Measurements from ENCODE around the gene ZNF576. TPM values are rescaled to one million over a fixed set of nuclear protein-coding genes. Genes with fewer than 3 reads are reported as not detected.
"Not testable (repeated sequence)": the region's sequence is repeated elsewhere in the genome, so short reads cannot be mapped to it uniquely, and the experiment has no call there.

ZNF576 gene
- polyA plus RNA-seq, 3 donors: 9.6 to 11.3 (median 10.1) TPM

DNA sequence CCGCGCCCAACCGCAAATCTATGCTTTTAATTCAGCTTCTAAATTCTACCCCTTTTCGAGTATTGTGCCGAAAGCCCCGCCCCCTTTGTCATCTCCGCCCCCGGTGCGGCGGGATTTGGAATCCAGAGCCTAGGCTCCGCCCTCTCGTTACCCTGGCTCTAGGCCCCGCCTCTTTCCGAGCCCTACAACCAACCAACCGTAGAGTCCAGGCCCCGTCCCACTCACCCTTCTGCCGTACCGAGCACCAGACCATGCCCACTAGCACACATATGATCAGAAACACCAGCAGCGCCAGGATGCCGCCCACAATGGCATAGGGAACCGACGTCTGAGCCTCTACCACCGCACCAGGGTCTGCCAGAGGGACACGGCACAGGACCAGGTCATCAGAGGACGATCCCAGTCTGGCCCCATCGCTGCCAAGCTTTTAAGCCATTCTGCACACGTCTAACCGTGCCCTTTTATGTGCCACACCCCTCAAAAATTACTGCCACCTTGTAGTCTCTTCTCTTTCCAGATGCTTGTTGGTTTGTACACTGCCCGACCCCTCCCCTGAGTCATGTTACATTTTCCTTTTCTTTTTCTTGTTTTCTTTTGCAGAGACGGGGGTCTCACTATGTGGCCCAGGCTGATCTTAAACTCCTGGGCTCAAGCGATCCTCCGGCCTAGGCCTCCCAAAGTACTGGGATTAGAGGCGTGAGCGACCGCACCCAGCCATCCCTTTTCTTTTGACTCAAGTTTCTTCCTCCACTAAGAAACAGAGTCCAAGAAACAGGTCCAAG is 27.7 kb downstream of the ZNF576 start:
- DNase-seq (ENCODE audit: low read depth in 3 of 3, low spot score in 2 of 3): no peak

DNA sequence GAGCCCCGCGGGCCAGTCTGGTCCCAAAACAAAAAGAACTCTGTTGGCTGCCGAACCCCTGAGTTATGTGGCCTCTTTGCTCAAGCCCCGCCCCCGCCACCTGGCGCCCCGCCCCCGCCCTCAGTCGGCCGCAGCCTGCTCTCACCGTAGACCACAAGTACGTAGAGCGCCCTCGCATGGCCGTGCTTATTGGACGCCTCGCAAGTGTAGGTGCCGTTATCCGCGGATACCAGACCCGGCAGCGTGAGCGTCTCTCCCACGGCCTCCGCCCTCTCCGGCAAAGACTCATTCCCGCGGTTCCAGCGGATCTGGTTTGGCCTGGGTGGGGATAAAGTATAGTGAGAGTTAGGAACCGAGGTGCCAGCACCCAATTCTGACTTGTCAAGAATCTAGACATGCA is 28.5 kb downstream of the ZNF576 start:
- no peak for DNase-seq (ENCODE audit: low read depth in 3 of 3, low spot score in 2 of 3)

DNA sequence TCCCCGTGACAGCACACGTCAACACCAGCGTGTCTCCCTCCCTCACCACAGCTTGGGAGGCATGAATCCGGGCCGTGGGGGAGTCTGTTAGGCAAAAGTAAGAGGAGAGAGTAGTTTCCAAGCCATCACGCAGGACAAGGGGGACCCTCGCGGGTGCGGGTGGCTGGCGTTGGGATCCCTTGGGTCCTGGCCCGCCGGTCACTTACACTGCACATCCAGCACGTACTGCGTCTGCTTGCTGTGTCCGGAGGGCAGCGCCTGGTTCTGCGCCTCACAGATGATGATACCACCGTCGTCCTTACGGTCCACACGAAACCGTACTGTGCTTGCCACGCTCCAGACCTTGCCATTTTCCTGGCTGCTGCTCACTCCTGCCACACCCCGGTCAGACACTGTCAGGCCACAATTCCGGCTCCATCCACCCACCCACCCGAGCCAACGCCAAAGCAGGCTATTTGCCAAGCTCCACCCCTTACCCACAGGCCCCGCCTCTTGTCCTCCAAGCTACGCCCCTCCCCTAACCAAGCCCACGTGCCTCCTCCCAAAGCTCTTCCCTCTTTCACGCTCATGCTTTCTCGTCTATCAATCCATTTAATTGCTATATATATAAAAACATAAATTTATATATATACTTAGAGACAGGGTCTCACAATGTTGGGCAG is 29.7 kb downstream of the ZNF576 start:
- DNase-seq (ENCODE audit: low read depth in 3 of 3, low spot score in 2 of 3): no peak

DNA sequence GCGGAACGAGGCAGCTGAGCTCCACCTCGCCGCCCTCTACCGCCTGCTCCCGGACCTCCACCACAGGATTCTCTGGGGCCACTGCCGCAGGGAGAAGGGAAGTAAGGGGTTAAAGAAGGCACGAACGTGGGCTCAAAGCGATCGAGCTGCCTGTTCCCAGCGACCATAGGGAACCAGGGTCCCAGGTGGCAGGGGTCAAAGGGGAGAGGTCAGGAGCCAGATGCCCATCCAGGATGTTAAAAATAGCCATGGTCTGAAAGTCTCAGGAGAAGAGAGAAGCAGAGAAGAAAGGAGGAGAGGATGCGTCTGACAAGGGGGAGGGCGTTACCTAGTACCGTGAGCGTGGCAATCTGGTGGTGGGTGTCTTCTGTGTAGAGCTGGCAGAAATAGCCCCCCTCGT is 30.4 kb downstream of the ZNF576 start:
- DNase-seq (ENCODE audit: low read depth in 3 of 3, low spot score in 2 of 3): no peak

DNA sequence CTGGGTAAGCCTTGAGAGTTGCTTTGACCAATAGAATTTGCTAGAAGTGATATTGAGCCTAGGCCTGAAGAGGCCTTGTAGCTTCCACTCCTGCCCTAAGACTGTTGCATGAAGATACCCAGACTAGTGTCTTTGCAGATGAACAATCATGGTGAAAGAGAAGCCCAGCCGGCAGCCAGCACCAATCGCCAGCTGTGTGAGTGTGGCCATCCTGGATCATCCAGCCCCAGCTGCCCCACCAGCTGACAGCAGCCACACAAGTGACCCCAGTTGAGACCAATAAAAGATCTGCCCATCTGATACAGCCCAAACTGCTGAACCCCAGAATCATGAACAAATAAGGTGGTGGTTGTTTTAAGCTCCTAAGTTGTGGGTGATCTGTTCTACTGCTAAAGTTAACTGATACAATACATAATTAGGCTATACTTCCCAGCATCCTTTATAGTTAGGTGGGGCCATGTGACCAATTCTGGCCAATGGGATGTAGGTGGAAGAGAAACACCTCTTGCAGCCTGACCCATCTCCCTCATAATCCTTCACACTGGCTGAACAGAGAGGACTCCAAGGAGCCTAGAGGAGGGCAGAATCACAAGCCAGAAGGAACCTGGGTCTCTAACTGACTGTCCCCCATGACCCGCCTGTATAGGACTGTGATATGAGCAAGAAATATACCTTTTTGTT is 32.4 kb downstream of the ZNF576 start:
- no peak for DNase-seq (ENCODE audit: low read depth in 3 of 3, low spot score in 2 of 3)

DNA sequence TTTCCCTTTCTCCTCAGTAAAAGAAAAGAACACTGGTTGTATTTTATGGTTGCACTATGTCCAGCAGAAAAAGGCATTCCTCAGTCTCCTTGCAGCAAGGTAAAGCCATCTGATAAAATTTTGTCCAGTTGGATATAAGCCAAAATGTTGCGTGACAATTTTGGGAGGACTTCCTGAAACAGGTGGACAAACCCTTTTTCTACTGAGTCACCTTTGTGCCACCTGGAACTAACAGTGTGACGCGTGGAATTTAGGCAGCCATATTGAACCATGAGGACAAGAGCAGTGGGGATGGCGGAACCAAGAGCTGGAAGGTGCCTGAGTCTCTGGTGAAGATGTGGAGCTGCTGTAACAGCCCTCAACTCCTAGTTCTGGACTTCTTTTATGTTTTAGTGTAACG is 35.1 kb downstream of the ZNF576 start:
- no peak for DNase-seq (ENCODE audit: low read depth in 3 of 3, low spot score in 2 of 3)

DNA sequence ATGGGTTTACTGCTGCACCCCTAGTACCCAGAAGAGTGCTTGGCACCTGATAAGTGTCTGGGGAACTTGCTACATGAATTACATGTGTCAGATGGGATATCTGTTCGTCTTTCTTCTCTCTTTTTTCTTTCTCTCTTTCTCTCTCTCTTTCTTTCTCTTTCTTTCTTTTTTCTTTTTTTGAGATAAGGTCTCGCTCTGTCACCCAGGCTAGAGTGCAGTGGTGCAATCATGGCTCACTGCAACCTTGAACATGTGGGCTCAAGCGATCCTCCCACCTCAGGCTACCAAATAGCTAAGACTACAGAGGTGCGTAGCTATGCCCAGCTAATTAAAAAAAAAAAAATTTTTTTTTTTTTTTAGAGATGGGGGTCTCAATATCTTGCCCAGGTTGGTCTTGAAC is 37.1 kb downstream of the ZNF576 start:
- no peak for DNase-seq (ENCODE audit: low read depth in 3 of 3, low spot score in 2 of 3)

DNA sequence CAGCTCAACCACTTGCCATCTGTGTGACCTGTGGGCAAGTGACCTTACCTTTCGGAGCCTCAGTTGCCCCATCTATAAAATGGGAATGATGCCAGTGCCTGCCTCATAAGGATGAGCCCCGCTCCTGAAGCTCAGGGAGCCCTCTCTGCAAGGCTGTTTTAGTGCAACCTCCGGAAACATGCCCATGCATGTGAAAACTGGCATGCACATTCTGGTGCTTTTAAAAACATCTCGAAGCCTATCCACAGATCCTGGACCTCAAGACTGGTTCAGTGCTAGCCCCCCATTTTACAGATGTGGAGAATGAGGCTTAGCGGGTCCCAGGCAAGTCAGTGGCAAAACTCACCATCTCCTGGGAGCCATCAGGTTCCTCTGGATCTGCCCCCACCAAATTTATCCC is 37.7 kb downstream of the ZNF576 start:
- DNase-seq (ENCODE audit: low read depth in 3 of 3, low spot score in 2 of 3): no peak

DNA sequence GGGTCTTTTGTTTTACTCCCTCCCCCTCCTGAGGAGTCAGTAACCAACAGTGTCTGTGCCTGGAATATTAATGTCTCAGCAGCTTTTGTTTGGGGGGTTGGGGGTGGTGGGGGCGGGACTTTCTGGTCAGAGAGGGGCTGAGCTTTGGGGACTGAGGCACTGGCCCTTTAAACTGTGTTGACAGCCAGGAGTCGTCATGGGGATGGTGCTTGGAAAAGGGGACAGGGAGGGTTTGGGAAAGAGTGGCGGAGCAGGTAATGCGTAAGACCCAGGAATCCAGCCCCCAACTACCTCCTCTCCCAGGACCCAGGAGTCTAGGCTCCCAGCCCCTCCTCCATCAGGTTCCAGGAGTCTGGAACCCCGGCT is 38.1 kb downstream of the ZNF576 start:
- DNase-seq (ENCODE audit: low read depth in 3 of 3, low spot score in 2 of 3): no peak

DNA sequence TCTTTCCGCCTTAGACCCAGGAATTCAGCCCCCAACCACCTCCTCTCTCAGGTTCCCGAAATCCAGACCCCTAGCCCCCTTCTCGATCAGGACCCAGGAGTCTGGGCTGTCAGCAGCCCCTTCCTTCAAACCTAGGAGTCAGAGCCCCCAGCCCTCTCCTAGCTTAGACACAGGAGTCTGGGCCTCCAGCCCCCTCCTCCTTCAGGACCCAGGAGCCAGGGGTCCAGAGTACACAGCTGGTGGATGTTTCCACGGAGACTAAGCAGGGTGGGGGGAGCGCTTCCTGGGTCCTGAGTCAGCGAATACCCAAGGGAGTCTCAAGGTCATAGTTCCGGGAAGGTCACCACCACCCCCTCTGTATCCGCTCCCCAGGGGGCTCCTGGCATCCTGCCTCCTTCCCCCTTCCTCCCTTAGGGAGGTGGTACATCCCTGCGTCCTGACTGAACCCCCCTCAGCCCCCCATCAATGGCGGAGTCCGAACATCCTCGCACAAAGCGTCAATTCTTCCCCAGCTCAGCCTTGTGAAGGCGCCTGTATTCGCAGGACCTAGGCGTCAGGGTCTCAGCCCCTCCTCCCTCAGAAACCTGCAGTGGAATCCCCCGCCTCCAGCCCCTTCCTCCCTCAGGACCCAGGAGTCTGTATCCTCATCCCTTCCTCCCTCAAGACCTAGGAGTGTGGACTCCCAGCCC is 38.6 kb downstream of the ZNF576 start:
- no peak for DNase-seq (ENCODE audit: low read depth in 3 of 3, low spot score in 2 of 3)

DNA sequence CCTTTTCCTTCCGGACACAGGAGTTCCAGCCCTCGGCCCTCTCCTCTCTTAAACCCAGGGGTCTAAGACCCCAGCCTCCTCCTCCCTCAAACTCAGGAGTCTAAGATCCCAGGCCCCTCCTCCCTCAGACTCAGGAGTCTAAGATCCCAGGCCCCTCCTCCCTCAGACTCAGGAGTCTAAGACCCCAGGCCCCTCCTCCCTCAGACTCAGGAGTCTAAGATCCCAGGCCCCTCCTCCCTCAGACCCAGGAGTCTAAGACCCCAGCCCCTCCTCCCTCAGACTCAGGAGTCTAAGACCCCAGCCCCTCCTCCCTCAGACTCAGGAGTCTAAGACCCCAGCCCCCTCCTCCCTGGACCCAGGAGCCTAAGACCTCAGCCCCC is 39.2 kb downstream of the ZNF576 start:
- DNase-seq (ENCODE audit: low read depth in 3 of 3, low spot score in 2 of 3): not testable (repeated sequence)

DNA sequence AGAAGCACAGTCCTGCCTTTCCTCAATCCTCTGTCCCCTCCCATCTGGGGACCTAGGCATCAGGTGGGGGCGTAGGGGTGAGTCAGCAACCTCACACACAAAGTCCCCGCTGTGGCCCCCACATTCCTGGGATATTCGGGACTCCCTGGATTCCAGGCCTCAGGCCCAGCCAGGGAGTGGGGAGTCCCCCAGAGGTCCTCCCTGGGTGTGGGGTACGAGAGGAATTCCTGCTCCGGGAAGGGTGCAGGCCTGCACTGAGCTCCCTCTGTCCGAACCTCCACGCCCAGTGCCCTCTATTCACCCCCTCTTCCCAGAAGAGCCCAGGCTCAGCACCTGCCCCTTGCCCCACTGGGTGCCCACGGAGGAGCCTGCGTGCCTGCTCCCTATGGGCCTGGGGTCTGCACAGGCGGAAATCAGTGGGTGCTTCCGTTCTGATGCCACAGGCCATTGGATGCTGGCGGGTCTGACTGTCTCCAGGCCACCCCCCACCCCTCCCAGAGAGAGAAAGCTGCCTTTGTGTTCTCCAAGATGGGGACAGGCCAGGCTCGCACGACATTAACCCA is 39.8 kb downstream of the ZNF576 start:
- DNase-seq (ENCODE audit: low read depth in 3 of 3, low spot score in 2 of 3): no peak

DNA sequence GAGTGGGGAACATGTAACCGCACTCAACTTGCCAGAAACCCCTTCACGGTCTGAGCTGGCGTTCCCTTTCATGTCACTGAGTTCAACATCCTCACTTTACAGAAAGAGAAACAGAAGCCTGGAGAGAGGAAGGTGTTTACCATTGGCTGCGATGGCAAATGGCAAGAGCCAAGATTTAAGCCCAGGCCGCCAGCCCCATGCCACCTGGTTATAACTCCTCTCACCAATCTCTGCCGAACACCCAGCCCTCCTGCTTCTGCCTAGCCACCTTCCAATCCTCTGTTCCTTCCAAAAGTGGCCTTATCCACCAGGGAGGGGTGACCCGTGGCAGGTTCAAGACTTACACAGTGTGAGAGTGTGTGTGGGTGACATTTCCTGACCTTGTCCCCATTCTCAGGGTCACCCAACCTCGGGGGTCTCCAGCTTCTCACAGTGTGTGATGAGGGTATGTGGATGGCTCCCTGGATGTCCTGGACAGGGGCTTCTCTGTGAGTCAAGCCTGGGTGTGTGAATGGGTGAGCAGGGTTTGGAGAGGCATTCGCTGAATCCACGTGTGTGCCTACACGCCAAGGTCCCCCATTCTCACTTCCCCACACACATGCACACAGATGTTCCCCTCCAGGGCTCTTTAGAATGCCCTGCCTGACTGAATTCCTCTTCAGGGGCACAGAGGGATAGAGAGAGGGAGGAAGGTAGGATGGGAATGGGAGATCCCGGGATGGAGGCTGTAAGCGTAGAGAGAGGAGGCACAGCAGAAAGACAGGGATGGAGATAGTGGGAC is 42.0 kb downstream of the ZNF576 start:
- DNase-seq (ENCODE audit: low read depth in 3 of 3, low spot score in 2 of 3): no peak

DNA sequence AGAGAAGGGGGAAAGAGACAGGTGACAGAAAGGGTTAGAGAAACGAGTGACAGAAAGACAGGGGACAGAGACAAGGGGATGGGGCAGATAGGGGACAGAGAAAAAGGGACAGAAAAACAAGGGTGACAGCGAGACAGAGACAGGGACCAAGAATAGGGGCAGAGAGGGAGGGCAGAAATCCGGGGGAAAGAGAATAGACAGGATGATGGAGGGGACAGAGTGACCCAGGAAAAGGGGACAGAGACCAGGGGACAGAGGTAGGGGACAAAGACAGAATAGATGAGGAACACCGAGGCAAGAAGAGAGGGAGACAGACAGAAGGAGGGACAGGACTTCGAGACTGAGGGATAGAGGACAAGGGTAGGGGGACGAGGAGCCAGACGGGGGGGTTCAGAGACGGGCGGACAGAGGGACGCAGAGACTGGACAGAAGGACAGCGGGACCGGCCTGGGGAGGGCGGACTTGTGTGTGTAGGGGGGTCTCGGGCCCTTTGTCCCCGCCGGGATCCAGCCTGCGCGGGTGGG is 42.7 kb downstream of the ZNF576 start:
- no peak for DNase-seq (ENCODE audit: low read depth in 3 of 3, low spot score in 2 of 3)

DNA sequence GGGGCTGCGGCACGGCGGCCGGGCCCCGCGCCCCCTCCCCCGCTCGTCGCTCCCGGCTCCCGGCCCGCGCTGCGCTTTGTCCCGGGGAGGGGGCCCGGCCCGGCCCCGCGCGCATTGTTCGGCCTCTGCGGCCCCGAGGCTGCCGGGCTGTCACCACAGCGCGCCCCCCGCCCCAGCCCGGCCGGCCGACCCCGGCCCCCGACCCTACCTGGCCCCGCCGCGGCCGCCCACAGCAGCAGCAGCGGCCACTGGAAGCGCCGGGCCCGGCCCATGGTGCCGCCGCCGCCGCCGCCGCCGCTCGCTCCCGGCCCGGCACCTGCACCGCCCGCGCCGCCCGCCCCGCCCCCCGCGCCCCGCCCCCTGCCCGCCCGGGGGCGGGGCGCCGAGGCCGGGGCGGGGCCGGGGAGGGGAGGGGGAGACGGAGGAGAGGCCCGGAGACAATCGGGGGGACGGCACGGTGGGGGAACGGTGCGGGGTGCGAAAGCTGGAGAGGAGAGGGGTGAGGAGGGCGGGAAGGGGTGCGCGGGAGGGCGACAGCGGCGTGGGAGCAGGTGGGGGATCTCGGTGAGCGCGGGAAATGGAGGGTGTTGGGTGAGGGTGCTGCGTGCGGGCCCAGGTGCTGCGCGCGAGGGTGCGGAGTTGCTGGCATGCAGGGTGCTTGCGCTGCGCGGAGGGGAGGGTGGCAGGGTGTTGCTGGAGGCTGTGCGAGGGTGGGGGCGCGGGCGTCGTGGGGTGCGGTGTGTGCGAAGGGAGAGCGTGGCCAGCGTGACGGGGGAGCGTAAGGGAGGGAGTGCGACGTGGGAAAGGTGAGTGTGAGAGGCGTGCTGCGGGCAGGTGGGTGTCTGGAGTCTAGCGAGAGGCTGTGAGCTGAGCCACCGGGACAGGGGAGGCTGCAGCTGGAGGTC is 43.4 kb downstream of the ZNF576 start, which contains the start of gene CADM4:
TSS of gene CADM4 (minus strand) at position 332 of the 905 bp plus-strand sequence. CDS start at position 272, 60 bp downstream.
- DNase-seq (ENCODE audit: low read depth in 3 of 3, low spot score in 2 of 3): no peak

DNA sequence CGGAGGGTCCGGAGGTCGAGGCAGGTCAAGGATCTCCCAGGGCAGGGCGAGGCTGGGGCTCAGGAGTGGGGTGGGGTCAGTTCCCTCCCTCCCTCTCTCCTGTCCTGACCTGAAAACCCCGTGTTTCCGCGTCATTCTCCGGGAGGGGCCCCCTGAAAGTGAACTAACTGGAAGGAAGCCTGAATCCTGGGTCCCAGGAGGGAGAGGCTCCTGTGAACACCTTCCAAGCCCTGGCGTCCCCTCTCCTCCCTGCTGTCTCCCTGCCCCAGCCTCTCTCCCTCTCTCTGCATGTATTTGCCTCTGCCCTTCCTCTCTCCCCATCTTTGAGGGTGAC is 44.0 kb downstream of the ZNF576 start:
- DNase-seq (ENCODE audit: low read depth in 3 of 3, low spot score in 2 of 3): no peak

DNA sequence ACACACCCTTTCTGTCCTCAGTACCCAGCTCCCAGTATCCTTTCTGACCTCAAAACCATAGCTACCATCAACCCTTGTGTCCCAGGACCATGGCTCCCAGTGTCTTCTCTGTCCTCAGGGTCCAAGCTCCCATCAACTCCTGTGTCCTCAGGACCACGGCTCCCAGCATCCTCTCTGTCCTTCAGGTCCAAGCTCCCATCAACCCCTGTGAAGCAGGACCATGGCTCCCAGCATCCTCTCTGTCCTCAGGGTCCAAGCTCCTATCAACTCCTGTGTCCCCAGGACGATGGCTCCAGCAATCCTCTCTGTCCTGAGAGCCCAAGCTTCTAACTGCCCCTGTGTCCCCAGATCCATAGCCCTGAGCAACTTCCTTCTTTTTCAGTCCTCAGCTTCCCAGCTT is 44.9 kb downstream of the ZNF576 start:
- no peak for DNase-seq (ENCODE audit: low read depth in 3 of 3, low spot score in 2 of 3)

DNA sequence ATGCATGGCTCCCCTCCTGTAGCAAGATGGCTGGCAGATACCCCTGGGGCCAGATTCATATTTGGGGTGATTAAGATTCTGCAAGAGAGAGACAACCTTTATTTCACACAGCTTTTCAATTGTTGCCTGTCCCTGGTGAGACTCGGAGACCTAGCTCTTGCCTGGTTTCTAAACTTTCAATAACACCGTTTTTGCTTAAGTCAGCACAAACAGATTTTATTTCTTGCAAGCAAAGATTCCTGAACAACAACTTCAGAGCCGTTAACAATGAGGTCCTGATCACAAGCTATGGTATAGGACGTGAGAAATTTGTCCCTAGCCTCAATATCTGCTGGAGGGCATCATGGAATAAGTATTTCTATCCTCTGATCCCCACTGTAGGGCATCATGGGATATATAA is 46.1 kb downstream of the ZNF576 start:
- DNase-seq (ENCODE audit: low read depth in 3 of 3, low spot score in 2 of 3): no peak

DNA sequence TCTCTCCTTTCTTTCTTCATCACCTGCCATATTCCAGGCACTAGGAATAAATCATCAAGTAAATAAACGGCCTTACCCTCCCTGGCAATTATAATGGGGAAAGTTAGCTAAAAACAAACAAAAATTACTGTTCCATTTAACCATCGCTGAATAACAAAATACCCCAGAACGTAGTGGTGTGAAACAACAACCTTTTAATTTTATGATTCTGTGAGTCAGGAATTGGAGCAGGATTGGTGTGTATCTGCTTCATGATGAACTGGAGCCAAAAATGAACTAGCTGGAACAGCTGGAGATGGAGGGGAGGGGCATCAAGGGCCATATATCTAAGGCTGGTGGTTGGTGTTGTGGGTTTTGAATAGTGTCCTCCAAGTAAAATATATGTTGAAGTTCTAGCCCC is 46.9 kb downstream of the ZNF576 start:
- no peak for DNase-seq (ENCODE audit: low read depth in 3 of 3, low spot score in 2 of 3)
